ENCODE data around the gene CLCN6.

DNA sequence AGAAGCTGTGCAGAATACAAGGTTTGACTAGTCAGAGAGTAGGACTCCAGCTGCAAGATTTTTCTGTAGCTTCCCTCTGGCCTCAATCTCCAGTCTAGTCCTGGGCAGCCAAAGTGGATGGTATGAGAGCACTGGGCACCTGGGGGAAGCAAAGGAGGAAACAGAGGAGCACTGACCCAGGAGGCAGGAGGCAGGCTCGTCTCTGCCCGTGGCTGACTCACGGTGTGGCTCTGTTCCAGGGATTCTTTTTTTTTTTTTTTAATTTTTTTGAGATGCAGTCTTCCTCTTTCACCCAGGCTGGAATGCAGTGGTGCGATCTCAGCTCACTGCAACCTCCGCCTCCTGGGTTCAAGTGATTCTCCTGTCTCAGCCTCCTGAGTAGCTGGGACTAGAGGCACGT is 56.9 kb downstream of the CLCN6 start:
- no peak for TF ChIP-seq SPI1 (IDR thresholded peaks at IDR 0.05; ENCODE audit: borderline replicate concordance, low read depth)
- no peak for TF ChIP-seq POLR2AphosphoS5 (IDR thresholded peaks at IDR 0.05; ENCODE audit: low read depth)
- TF ChIP-seq, protein P1, sequence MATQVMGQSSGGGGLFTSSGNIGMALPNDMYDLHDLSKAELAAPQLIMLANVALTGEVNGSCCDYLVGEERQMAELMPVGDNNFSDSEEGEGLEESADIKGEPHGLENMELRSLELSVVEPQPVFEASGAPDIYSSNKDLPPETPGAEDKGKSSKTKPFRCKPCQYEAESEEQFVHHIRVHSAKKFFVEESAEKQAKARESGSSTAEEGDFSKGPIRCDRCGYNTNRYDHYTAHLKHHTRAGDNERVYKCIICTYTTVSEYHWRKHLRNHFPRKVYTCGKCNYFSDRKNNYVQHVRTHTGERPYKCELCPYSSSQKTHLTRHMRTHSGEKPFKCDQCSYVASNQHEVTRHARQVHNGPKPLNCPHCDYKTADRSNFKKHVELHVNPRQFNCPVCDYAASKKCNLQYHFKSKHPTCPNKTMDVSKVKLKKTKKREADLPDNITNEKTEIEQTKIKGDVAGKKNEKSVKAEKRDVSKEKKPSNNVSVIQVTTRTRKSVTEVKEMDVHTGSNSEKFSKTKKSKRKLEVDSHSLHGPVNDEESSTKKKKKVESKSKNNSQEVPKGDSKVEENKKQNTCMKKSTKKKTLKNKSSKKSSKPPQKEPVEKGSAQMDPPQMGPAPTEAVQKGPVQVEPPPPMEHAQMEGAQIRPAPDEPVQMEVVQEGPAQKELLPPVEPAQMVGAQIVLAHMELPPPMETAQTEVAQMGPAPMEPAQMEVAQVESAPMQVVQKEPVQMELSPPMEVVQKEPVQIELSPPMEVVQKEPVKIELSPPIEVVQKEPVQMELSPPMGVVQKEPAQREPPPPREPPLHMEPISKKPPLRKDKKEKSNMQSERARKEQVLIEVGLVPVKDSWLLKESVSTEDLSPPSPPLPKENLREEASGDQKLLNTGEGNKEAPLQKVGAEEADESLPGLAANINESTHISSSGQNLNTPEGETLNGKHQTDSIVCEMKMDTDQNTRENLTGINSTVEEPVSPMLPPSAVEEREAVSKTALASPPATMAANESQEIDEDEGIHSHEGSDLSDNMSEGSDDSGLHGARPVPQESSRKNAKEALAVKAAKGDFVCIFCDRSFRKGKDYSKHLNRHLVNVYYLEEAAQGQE (IDR thresholded peaks at IDR 0.05; ENCODE audit: insufficient replicate concordance, low read depth): no peak
- TF ChIP-seq, protein P2, sequence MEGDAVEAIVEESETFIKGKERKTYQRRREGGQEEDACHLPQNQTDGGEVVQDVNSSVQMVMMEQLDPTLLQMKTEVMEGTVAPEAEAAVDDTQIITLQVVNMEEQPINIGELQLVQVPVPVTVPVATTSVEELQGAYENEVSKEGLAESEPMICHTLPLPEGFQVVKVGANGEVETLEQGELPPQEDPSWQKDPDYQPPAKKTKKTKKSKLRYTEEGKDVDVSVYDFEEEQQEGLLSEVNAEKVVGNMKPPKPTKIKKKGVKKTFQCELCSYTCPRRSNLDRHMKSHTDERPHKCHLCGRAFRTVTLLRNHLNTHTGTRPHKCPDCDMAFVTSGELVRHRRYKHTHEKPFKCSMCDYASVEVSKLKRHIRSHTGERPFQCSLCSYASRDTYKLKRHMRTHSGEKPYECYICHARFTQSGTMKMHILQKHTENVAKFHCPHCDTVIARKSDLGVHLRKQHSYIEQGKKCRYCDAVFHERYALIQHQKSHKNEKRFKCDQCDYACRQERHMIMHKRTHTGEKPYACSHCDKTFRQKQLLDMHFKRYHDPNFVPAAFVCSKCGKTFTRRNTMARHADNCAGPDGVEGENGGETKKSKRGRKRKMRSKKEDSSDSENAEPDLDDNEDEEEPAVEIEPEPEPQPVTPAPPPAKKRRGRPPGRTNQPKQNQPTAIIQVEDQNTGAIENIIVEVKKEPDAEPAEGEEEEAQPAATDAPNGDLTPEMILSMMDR (IDR thresholded peaks at IDR 0.05; ENCODE audit: insufficient read depth, low read length): no peak
- TF ChIP-seq GABPA (IDR thresholded peaks at IDR 0.05; ENCODE audit: low read depth): no peak

Data from HL-60 (cell line).